Measurements from ENCODE around the gene RHBDD1.

DNA sequence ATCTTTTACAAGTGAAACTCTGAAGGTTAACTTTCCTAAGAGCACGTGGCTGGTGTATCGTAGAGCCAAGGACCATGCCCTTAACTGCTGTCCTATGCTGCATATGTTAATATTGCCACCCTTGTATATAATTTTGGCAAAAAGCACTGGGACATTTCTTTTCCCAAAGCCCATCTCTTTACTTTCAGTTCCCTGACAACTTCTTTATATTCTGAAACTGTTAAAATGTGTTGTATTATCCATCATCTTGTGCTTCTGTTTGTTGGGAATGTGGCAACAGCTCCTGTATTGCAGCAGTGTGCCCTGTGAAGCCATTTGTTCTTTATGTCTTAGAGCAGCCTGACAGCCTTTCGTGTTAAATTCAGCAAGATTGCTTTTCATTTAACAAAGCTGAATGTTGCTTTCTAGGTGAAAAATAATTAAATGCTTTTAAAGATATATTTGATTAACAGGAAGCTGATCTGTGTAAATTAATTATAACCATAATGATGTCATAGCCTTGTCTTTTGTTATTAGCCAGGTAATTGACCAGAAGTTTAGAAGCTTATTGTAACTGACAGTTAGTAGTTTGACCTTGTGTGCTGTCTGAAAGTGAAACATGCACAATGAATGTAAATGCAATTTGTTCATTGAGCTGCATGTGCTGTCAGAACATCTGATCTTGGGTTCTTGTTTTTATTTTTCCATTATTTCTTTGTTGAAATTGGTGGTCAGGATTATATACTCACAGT, 9.7 kb downstream of the RHBDD1 start:
- TF ChIP-seq, protein P1, sequence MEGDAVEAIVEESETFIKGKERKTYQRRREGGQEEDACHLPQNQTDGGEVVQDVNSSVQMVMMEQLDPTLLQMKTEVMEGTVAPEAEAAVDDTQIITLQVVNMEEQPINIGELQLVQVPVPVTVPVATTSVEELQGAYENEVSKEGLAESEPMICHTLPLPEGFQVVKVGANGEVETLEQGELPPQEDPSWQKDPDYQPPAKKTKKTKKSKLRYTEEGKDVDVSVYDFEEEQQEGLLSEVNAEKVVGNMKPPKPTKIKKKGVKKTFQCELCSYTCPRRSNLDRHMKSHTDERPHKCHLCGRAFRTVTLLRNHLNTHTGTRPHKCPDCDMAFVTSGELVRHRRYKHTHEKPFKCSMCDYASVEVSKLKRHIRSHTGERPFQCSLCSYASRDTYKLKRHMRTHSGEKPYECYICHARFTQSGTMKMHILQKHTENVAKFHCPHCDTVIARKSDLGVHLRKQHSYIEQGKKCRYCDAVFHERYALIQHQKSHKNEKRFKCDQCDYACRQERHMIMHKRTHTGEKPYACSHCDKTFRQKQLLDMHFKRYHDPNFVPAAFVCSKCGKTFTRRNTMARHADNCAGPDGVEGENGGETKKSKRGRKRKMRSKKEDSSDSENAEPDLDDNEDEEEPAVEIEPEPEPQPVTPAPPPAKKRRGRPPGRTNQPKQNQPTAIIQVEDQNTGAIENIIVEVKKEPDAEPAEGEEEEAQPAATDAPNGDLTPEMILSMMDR (conservative IDR thresholded peaks at IDR 0.05): no peak
- no peak for TF ChIP-seq ZFX (IDR thresholded peaks at IDR 0.05)
